HG03196 (cell line): ENCODE data around the gene LYVE1.

ENCODE experiments used
- ATAC-seq: cut with Tn5 transposase; IDR thresholded peaks from one replicate; pipeline ENCODE4 v1.9.1; 2021; ENCODE audit not compliant: unreplicated experiment

Gene LYVE1

GRCh38 chr11:10526974-10527918 is 41.2 kb downstream of the LYVE1 start:
- peak; percentile 78 for ATAC-seq

DNA sequence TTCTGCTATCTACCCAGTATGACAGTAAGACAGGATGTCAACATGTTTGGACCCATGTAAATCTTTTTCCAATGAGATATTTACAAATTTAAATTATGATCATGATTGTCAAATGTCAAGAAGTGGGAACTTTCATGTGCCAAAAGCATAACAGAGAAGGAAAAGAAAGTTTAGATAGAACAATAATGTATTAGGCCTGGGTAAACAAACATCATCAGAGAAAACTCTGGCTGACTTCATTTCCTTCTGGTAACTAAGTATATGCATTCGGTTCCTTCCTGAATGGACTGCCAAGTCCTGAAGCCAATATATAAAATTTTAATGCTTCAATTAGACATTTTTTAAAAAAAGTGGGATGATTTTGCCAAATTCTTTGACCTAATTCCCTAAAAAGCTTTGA is 44.0 kb downstream of the LYVE1 start:
- ATAC-seq = no peak

DNA sequence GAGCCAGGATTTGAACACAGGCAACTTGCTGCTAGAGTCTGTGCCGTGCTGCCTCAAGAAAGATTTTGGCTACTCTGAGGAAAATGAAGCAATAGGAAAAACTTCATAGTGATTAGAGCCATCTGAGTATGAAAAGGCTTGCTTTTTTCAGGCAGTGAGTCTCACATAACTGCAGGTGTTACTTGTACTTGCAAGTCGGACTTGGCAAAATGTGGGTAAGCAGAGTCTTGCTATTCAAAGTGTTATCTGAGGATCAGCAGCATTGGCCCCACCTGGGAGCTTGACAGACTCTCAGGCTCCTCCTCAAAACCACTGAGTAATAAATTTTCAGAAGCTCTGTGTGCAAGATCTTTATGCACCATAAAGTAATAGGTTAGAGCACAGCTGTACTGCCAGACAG is 45.5 kb downstream of the LYVE1 start:
- ATAC-seq = no peak

DNA sequence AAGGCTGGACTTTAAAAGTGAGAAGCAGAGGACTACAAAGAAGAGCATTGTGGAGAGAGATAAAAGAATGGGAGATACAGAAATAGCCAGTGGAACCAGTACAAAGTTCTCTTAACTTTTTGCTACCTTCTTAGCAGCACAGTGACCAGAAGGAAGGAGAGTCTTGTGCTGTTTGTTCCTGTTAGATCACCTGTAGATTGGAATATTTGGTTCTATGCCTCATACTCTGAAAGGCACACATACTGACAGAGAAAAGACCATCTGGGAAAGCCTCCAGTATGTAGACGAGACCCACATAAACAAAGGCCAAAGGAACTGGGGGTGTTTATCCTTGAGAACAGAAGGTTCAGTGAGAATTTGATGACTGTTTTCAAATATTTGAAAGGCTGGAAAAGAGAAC is 46.2 kb downstream of the LYVE1 start:
- no peak for ATAC-seq

DNA sequence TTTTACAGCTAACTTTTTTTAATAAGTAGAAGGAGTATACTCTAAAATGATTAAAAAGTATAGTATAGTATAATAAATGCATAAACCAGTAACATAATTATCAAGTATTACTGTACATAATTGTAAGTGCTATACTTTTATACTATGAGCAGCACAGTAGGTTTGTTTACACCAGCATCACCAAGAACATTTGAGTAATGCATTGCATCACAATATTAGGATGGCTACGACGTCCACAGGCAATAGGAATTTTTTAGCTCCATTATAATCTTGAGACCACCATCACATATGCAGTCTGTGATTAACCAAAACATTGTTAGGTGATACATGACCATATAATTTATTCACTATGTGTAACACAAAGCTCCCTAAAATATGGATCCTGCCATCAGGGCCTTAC is 47.9 kb downstream of the LYVE1 start:
- no peak for ATAC-seq

GRCh38 chr11:10519630-10520029 is 48.8 kb downstream of the LYVE1 start:
- ATAC-seq = no peak

- ATAC-seq = no peak
Measured at GRCh38 chr11:10518891-10519290, 49.6 kb downstream of the LYVE1 start.

DNA sequence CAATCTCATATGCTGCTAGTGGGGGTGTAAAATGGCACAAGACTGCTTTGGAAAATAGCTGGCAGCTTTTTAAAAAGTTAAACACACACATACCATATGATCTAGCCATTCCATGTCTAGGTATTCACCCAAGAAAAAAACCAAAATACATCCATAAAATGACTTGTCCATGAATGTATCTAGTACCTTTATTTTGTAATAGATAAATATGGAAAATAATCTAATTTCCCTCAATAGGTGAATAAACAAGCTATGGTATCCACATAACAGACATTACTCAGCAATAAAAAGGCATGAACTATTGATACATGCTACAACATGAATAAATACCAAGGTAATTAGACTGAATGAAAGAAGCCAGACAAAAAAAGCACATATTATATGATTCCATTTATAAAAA is 50.3 kb downstream of the LYVE1 start:
- no peak for ATAC-seq

DNA sequence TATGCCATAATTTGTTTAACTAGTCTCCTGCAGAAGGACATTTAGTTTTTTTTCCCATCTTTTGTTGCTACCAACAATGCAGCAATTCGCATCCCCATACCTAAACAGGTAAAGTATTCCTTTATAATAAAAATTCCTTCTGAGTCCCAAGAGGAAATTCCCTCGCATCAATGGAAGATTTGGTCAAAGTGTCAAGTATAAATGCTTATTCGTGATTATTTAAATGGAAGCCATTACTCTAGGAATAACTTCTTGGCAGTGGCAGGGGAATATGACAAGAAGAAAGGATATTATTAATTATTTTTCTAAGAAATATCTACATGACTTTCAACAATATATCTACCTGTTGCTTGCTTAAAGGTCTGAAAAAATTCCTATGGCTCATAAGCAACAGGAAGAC is 53.0 kb downstream of the LYVE1 start:
- ATAC-seq = no peak

GRCh38 chr11:10514709-10515108 is 53.8 kb downstream of the LYVE1 start:
- ATAC-seq = no peak

DNA sequence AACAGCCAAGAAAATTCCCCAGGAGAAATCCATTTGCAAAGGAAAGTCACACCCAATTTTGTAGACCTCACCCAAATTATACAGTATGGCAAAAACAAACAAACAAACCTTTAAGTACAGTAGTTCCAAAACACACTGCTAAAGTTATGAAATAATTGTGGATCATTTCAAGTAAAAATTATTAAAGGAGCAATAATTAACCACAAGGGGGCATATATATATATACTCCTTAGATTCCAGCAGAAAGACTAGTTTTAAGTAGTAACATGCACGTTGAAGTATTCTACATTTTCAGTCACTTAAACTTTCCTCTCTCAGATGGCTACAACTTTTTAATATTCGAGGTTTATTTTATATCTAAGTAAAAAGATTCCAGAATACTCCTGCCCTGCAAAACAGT is 54.3 kb downstream of the LYVE1 start:
- ATAC-seq = no peak

GRCh38 chr11:10511181-10511621 is 57.3 kb downstream of the LYVE1 start:
- ATAC-seq = no peak
